ENCODE data around the gene PTOV1.

The PTOV1 gene

DNA sequence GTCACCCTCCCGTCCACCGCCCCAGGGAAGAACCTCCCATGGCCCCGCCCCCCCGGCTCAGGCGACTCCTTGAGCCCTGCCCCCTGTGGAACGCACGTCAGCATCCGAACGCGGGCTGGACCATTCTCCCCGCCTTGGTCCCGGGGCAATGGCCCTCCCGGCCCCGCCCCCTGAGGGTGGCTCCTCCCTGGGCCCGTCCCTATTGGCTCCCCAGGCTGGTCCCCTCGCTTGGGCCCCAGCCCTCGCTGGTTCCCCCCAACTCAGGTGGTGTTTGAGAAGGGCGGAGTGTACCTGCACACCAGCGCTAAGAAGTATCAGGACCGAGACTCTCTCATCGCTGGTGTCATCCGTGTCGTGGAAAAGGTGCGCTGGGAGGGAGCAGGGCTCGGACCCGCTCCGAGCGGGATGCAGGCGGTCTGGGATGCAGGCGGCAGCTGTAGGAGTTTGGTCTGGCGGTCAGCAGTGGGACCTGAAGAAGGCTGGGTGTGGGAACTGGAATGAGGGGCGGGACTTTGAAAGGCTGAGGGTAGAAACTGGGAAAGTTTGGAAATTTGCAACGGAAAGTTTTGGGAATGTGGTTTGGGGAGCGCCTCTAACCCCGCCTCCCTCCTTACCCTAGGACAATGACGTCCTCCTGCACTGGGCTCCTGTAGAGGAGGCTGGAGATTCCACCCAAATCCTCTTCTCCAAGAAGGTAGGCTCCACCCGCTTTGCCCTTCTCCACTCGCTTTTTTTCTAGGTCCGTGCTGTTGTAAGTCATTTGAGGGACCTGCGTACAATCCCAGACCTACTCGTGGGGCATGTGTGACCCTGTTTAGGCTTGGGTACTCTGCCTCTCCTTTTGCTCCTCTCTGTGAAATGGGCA lies 27.2 kb downstream of the PTOV1 start (continued):
- no peak for TF ChIP-seq ZNF704 (tag by site-specific recombination; IDR thresholded peaks at IDR 0.05)
- no peak for TF ChIP-seq ZNF140 (tag by site-specific recombination; IDR thresholded peaks at IDR 0.05)
- no peak for TF ChIP-seq ZNF777 (tag by site-specific recombination; IDR thresholded peaks at IDR 0.05; ENCODE audit: borderline replicate concordance)
- no peak; the same call in 1 of the 2 replicates for TF ChIP-seq ZNF76 (tag by site-specific recombination; IDR thresholded peaks at IDR 0.05; ENCODE audit: borderline replicate concordance, low read depth)
- TF ChIP-seq PRDM1 (tag by site-specific recombination; IDR thresholded peaks at IDR 0.05) = peak; percentile 87
- TF ChIP-seq BCL6B (tag by site-specific recombination; IDR thresholded peaks at IDR 0.05) = no peak
- no peak for TF ChIP-seq ZSCAN30 (tag by site-specific recombination; IDR thresholded peaks at IDR 0.05)
- no peak; the same call in 1 of the 2 replicates for TF ChIP-seq PRDM10 (tag by site-specific recombination; IDR thresholded peaks at IDR 0.05)
- no peak for TF ChIP-seq ZNF394 (tag by site-specific recombination; IDR thresholded peaks at IDR 0.05; ENCODE audit: borderline replicate concordance)
- no peak for TF ChIP-seq ZNF2 (tag by site-specific recombination; IDR thresholded peaks at IDR 0.05)
- no peak for TF ChIP-seq ZNF132 (tag by site-specific recombination; IDR thresholded peaks at IDR 0.05; ENCODE audit: borderline replicate concordance)
- TF ChIP-seq ZNF362 (tag by site-specific recombination; IDR thresholded peaks at IDR 0.05) = no peak
- 0 out of 2 replicates have a peak, but pooled peaks have one; percentile 18 for TF ChIP-seq ZNF341 (tag by site-specific recombination; IDR thresholded peaks at IDR 0.05; ENCODE audit: low read depth)
- TF ChIP-seq, protein P1, sequence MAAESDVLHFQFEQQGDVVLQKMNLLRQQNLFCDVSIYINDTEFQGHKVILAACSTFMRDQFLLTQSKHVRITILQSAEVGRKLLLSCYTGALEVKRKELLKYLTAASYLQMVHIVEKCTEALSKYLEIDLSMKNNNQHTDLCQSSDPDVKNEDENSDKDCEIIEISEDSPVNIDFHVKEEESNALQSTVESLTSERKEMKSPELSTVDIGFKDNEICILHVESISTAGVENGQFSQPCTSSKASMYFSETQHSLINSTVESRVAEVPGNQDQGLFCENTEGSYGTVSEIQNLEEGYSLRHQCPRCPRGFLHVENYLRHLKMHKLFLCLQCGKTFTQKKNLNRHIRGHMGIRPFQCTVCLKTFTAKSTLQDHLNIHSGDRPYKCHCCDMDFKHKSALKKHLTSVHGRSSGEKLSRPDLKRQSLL (tag by site-specific recombination; IDR thresholded peaks at IDR 0.05) = no peak
- no peak for TF ChIP-seq ZNF324 (tag by site-specific recombination; IDR thresholded peaks at IDR 0.05)
- no peak for TF ChIP-seq SCRT1 (tag by site-specific recombination; IDR thresholded peaks at IDR 0.05; ENCODE audit: borderline replicate concordance)
- no peak for TF ChIP-seq ZNF670 (tag by site-specific recombination; IDR thresholded peaks at IDR 0.05; ENCODE audit: low read depth)
- TF ChIP-seq KLF9 (tag by site-specific recombination; IDR thresholded peaks at IDR 0.05; ENCODE audit: low read depth) = peak; percentile 63; the same call in 1 of the 2 replicates
- no peak for TF ChIP-seq REPIN1 (tag by site-specific recombination; IDR thresholded peaks at IDR 0.05; ENCODE audit: low read depth)
- no peak for TF ChIP-seq ZNF449 (tag by site-specific recombination; IDR thresholded peaks at IDR 0.05)
- no peak for TF ChIP-seq ZNF214 (tag by site-specific recombination; IDR thresholded peaks at IDR 0.05; ENCODE audit: borderline replicate concordance)
- no peak for TF ChIP-seq FEZF1 (tag by site-specific recombination; IDR thresholded peaks at IDR 0.05)
- no peak for TF ChIP-seq ZNF549 (tag by site-specific recombination; IDR thresholded peaks at IDR 0.05)
- TF ChIP-seq ZNF548 (tag by site-specific recombination; IDR thresholded peaks at IDR 0.05) = no peak
- TF ChIP-seq GLI2 (tag by site-specific recombination; IDR thresholded peaks at IDR 0.05; ENCODE audit: borderline replicate concordance, low read depth) = no peak
- no peak for TF ChIP-seq ZNF423 (tag by site-specific recombination; IDR thresholded peaks at IDR 0.05)
- TF ChIP-seq OVOL3 (tag by site-specific recombination; IDR thresholded peaks at IDR 0.05) = no peak
- TF ChIP-seq KLF8 (tag by site-specific recombination; IDR thresholded peaks at IDR 0.05) = no peak
- no peak for TF ChIP-seq ZIC2 (tag by site-specific recombination; IDR thresholded peaks at IDR 0.05)
- TF ChIP-seq SP3 (tag by site-specific recombination; IDR thresholded peaks at IDR 0.05) = no peak; the same call in 1 of the 2 replicates

All from HEK293 (cell line).